GM18519 (cell line): ENCODE results near the gene RING1.
"Not testable (repeated sequence)": the region's sequence is repeated elsewhere in the genome, so short reads cannot be mapped to it uniquely, and the experiment has no call there.

ENCODE experiments used
- ATAC-seq: cut with Tn5 transposase; IDR thresholded peaks from one replicate; pipeline ENCODE4 v1.9.1; 2021; ENCODE audit warnings: mild to moderate bottlenecking, moderate library complexity; ENCODE audit not compliant: unreplicated experiment, low FRiP score

Gene RING1

DNA sequence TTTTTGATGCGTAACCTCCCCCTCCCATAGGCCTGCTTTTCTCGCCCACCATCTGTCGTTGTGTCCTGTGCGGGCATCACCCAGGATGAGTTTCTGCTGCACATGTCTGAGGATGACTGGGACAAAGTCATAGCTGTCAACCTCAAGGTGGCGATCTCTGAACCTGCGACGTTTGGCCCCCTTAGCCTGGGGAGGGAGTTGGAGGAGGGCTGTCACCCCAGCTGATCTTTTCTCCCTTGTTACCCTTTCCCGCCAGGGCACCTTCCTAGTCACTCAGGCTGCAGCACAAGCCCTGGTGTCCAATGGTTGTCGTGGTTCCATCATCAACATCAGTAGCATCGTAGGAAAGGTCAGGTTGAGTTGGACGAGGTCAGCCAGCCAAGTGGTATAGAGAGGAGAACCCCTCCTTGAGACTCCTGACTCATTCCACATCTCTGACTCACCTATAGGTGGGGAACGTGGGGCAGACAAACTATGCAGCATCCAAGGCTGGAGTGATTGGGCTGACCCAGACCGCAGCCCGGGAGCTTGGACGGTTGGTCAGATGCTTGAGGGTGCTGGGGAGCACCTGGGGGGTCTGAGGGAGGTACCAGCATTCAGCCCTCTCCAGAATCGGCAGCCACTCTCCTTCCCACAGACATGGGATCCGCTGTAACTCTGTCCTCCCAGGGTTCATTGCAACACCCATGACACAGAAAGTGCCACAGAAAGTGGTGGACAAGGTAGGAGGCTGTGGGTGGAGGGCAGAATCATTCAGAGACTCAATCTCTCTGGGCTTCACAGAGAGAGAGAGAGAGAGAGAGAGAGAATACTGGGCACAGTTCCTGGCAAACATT lies 2.9 kb upstream of the RING1 start:
- no peak for ATAC-seq

DNA sequence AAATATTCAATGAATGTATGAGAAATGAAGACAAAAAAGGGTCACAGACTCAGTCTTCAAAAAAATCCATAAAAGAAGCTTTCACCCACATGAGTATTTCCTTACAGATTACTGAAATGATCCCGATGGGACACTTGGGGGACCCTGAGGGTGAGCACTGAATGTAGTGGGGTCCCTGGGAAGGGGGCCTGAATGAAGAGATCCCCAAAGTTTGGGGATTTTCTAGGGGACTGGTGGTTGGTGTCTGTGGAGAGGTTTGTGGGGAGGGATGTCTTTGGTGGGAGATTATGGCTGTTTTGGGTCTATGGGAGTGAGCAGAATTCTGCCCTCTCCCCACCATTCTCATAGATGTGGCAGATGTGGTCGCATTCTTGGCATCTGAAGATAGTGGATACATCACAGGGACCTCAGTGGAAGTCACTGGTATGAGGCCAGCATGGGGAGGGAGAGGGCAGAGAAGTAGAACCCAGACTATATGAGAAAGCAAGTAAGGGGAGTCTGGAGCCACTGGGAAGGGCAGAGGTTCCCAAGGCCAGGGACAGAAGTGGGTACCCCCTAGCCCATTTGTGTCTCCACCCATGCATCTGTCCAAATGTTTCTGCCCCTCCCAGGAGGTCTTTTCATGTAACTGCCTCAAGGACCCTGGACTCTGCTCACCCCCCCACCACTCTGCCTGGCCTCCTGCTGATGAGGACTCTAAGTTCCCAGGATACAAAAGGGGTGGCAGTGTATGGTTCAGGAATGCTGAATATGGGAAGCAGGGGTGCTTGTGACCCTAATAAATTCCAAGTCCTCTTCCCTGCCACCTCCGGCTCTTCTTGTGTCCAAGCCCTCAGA lies 2.1 kb upstream of the RING1 start:
- no peak for ATAC-seq

DNA sequence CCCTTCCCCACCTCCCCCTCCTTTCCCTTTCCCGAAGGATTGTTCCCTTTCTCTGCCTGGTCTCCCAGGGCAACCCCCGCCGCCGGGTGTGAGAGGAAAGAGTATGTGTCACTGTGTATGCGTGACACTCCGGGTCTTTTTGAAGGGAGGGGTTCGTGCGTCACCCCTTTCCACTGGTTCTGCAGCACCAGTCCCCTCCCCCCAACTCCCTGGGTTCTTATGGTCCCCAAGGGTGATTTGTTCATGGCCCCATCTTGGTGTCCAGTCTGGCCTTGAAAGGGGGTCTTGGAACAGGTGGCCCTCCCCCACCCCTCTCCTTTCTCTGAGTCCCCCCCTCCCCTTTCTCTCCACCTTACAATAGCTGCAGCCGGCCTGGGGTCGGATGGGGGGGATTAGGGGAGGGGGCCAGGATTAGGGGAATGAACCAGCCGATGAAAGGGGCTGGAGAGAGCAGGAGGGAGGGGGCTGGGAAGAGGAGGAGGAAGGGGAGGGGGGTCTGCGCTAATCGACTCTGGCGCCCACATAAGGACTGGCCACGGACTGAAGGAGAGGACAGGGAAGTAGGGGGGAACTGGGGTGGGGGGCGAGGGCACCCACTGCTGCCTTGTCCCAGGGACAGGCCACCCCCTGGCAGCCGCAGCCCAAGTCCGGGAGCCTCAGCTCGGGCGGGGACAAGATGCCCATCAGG lies 1.3 kb upstream of the RING1 start:
- no peak for ATAC-seq

DNA sequence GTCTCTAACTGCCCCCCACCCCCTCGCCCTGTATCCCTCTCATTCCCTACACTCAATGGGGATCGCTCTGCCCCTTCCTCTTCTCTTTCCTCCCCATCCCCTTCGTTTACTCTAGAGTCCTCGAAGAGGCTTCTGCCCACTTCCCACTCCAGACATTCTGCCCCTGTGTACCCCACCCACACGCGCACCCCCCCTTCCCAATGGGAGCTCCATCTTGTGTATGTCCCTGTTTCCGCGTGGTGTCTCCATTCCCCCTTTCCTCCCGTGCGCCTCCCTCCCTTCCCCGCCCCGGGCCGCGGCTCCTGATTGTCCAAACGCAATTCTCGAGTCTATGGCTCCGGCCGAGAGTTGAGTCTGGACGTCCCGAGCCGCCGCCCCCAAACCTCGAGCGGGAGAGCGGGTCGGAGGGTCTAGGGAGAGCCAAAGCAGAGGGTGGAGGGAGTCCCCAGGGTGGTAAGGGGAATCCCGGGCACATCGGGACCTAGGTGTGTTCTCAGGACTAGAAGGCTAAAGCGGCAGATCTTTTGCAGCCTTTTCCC lies 679 bp upstream of the RING1 start:
- ATAC-seq: no peak

DNA sequence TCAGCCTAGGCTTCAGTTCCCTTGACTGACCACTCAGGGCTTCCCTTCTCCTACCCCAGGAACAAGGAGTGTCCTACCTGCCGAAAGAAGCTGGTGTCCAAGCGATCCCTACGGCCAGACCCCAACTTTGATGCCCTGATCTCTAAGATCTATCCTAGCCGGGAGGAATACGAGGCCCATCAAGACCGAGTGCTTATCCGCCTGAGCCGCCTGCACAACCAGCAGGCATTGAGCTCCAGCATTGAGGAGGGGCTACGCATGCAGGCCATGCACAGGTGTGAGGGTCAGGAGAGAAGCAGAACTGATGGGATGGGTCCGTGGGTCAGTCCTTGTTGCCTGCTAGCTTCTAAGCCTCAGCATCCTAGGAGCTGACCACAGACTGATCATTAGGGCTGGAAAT lies 1.6 kb downstream of the RING1 start:
- ATAC-seq: no peak

DNA sequence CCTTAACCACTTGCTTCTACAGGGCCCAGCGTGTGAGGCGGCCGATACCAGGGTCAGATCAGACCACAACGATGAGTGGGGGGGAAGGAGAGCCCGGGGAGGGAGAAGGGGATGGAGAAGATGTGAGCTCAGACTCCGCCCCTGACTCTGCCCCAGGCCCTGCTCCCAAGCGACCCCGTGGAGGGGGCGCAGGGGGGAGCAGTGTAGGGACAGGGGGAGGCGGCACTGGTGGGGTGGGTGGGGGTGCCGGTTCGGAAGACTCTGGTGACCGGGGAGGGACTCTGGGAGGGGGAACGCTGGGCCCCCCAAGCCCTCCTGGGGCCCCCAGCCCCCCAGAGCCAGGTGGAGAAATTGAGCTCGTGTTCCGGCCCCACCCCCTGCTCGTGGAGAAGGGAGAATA lies 2.8 kb downstream of the RING1 start:
- ATAC-seq: no peak

DNA sequence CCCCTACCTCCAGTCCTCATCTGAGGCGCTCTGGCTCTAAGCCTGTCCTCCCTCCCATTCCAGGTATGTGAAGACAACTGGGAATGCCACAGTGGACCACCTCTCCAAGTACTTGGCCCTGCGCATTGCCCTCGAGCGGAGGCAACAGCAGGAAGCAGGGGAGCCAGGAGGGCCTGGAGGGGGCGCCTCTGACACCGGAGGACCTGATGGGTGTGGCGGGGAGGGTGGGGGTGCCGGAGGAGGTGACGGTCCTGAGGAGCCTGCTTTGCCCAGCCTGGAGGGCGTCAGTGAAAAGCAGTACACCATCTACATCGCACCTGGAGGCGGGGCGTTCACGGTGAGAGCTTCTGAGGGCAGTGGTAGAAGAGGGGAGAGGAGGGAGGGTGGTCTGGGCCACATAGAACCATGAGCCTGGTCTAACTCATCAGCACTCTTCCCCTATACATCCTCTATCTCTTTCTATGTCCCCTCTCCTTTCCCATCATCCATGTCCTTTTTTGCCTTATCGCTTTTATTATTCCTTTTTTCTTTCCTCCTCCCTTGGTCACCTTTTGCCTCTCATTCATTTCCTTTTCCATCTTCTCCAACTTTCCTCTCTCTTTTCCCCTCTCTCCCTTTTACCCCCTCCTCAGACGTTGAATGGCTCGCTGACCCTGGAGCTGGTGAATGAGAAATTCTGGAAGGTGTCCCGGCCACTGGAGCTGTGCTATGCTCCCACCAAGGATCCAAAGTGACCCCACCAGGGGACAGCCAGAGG lies 3.5 kb downstream of the RING1 start:
- no peak for ATAC-seq

DNA sequence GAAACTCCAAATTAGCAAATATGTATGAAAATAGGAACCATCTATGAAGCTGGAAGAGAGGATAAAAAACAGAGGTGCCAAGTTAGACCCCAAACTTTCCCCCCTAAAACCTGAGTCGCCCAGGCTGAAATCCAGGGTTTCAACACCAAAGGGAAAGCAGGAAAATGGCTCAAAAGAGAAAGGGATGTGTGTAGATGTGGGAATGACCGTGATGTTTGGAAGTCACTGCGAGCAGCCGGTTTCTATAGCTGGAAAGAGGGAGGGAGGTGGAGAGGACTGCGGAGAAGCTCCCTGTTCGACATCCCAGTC lies 4.5 kb downstream of the RING1 start:
- no peak for ATAC-seq

DNA sequence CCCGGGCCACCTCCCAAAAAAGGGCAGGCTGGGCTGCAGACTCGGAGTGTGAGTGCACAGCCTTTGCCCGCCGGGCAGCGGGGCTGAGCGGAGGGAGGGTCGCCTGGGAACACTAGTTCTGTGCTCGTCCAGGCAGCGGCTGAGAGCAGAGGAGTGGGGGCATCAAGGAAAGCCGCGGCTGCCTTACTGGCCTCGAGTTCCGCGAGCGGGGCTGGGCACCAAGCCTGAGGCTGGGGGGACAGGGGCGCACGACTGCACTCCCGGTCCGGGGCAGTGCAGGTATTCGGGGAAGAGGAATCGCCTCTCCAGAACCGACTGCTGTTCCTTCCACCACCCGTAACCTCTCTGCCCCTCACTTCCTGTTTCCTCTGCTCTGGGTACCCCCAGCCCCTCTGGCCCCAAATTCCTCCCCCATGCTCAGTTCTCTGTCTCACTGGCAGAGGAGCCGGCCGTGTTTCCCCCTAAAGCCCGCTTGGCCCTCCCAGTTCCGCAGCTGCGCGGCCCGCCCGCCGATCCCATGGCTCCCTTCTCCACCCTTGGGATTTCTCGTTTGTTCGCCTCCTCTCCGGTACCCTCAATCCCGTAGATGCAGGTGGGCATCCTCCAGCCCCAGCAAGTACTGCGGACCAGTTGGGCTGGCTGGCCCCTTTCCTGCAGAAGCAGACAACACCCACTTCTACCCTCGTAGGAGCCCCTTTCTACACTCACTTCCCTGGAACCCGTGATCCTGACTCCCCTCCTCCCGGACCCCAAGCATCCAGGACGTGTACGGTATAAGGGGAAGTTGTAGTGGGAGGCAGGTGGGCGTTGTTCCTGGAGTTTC lies 5.1 kb downstream of the RING1 start:
- ATAC-seq: no peak

DNA sequence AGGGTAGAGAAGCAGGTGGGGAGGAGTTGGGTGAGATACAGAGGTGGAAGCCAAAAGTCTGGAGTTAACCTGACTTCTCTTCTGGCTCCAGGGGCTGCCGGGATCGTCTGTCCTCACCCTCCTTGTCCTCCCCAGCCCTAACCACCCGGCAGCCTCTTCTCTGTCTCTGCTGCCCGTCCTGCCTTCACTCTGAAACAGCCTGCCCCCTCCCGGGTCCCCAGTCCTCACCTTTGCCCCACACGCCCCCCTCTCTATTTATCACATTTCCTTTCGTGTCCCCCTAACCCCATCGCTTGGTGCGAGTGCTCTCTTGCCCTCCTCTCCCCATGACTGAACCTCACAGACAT lies 5.7 kb downstream of the RING1 start:
- no peak for ATAC-seq

DNA sequence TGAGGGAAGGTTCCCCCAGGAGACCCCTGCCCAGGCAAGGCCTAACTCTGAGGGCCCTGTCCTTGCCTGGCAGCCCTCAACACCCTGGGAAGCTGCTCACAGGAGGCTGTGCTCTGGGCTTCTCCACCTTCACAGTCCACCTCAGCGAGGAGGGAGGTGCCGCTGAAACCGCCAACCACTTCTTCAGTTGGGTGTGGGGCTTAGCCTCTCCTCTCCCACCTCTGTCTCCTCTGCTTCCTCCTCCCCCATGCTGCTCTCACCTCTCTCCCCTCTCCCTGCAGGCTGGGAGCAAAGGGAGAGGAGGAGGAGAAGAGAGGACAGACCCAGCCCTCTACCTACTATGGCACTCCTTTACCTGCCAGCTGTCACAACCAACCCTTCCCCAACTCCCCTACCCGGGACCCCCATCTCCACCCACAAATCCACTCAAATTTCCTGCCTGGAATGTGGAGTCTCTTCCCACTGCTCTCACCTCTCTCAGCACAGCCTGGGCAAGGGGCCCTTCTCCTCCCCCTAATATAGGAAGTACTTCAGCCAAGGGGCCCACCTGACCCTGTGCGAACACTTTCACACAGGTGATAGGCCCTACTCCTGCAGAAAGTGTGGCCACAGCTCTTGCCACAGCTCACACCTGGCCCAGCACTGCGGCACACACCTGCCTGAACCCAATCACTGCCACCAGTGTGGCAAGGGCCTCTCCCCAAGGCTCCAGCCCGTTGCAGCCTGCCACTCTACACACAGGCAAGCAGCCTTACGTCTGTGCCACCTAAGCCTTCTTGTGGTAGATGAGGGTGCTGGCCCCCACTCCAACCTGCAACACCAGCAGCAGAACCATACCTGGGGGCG lies 7.2 kb downstream of the RING1 start:
- no peak for ATAC-seq

DNA sequence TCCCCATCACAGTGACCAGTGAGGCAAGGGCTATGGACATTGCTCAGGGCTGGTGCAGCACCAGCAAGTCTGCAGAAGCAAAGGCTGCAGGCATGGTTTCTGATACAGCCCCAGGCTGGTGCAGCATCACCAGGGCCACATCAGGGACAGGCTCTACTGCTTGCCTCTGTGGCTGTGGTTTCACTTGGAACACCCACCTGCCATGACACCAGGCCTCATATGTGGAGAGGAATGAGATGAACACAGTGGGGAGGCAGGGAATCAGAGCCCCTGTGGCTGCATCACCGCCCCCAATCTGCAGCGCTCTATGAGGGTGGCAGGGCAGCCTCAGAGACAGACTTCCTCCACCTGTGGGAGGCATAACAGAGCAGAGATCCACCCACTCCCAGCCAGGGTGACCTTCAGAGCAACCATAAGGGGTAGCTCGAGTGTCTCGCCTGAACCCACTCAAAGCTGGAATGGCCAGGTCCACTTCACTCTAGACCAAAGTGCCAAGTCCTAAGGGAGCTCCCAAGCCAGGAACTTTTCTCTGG lies 7.9 kb downstream of the RING1 start:
- ATAC-seq: no peak

DNA sequence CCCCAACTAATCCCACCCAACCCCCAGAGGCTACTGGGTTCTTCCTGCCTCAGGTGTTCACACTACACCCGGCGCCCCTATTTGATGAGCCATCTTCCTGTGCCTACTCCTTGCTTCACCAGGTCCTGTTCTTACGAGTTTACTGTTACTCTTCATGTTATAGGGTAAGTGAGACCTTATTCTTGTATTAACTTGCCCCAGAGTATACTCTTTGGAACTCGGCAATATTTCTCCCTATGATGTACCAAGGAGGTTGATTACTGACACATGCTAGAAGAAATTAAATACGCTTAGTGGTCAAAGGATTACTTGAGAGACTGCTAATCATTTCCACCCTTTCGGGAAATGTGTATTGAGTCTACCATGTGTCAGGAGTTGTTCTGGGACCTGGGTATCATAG lies 8.9 kb downstream of the RING1 start:
- no peak for ATAC-seq

DNA sequence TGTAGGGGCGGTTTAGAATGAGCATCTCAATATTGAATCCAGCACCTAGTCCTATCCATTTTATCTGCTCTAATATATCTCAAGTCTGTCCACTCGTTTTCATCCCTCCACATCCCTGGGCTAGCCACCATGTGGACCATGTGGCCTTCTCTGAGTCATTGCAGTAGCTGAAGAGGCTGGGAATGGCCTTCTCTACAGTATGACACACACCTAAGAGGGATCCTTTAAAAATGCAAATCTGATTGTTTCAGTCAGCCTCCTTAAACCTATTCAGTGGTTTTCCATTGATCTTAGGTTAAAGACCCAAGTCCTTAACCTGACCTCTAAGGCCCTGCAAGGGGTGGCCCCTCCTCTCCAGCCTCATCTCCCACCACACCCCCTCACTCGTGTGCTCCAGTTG lies 9.4 kb downstream of the RING1 start:
- no peak for ATAC-seq

DNA sequence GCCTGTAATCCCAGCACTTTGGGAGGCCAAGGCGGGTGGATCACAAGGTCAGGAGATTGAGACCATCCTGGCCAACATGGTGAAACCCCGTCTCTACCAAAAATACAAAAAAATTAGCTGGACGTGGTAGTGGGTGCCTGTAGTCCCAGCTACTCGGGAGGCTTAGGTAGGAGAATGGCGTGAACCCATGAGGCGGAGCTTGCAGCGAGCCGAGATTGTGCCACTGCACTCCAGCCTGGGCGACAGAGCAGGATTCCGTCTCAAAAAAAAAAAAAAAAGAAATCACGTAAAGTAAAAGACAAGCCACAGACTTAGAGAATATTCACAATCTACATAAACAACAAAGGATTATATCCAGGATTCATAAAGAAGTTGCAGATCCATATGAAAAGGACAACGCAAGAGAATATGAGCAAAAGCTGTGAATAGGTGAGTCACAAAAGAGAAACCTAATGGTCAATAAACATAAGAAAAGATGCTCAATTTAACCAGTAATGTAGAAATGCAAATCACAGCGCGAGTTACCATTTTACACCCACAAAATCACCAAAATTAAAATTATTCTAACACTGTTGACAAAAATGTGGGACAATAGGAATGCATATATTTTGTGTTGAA lies 18.3 kb downstream of the RING1 start:
- ATAC-seq: not testable (repeated sequence)

DNA sequence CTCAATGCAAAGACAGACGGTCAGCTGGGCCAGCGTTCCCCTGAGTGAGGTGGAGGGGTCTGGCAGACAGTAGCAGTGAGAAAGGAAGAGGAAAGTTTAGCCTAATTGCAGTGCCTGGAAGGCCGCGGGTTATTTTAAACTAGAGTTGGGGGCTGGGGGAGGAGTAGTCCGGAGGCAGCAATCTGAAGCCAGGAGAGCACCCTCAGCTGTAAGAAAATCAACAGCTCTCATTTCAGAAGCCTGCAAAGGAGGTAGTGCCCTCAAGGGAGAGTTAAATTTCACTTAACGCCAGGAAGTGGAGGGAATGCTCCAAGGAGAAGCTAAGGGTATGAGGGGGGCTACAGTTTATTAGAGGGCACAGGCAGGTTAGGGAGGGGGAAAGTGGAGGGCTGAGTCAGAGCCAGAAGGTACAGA lies 26.9 kb downstream of the RING1 start:
- ATAC-seq: no peak

DNA sequence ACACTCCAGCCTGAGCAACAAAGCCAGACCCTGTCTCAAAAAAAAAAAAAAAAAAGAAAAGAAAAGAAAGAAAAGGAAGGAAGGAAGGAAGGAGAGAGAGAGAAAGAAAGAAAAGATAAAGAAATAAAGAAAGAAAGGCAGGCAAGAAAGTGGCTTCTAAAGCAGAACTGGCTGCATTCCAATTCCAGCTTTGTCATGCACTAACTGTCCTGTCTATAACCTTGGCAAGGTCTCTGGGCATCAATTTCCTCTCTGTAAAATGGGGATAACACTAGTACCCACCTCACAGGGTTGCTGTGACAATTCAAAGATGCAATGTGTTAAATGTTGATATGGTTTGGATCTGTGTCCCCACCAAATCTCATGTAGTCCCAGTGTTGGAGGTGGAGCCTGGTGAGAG lies 28.0 kb downstream of the RING1 start:
- ATAC-seq: no peak

DNA sequence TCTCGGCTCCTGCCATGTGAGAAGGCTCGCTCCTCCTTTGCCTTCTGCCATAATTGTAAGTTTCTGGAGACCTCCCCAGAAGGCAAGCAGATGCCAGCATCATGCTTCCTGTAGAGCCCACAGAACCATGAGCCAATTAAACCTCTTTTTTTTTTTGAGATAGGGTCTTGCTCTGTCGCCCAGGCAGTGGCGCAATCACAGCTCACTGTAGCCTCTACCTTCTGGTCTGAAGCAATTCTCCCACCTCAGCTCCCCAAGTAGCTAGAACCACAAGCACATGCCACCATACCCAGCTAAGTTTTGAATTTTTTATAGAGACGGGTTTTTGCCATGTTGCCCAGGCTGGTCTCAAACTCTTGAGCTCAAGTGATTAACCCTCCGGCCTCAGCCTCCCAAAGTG lies 28.6 kb downstream of the RING1 start:
- no peak for ATAC-seq
